K562 (cell line): Measurements from ENCODE around the gene ZNF235. TPM values are rescaled to one million over a fixed set of nuclear protein-coding genes. Genes with fewer than 3 reads are reported as not detected.

ENCODE experiments used
- ATAC-seq: fragments of 200-7000 bp; cut with Tn5 transposase; 3 replicates; pipeline ENCODE4 v1.9.1; 2020; ENCODE audit warnings: moderate library complexity
- BruUV-seq: library from RNA; stranded (reverse); fragments of 400-500 nt; replicated peaks from 2 replicates; lab custom pipeline; 2021; lab: Mats Ljungman, UMichigan
- CTCF ChIA-PET: fragments of 300-600 bp; formaldehyde crosslinking; extraction: SDS; loops from one replicate; lab custom pipeline; 2021; ENCODE audit warnings: low intra/inter-chr PET ratio; lab: Yijun Ruan, JAX
- POLR2A ChIA-PET: fragments of 300-600, 350-650 bp; sonication (Branson Sonifier 250); formaldehyde crosslinking; extraction: SDS; loops from one replicate; lab custom pipeline; 2021; ENCODE audit warnings: antibody characterized with exemption, inconsistent platforms; lab: Yijun Ruan, JAX
- DNase-seq, 4 experiments: peaks; one replicate each; pipeline versions ENCODE4 v3.0.0 to v3.0.0-alpha.2; 2011 to 2018; ENCODE audit warnings: low spot score in 3 of 4, mixed read lengths in 3 of 4; ENCODE audit errors: extremely low read depth in 1 of 4
- FAIRE-seq: peaks from 2 replicates; lab custom pipeline; 2011; peaks lifted over from hg19 to GRCh38; lab: Jason Lieb, UNC
- H2AFZ ChIP-seq: 2 replicates; pipeline ENCODE4 v1.6.0; 2011; ENCODE audit warnings: low read depth, low read length, control low read depth, inconsistent platforms
- H3K27ac ChIP-seq: fragments of 200-600 bp; 3 replicates; pipeline ENCODE4 v1.8.0; 2011; ENCODE audit warnings: low read depth, mild to moderate bottlenecking, control low read depth, inconsistent platforms, low read length, moderate library complexity, mixed read lengths; ENCODE audit errors: extremely low read depth
- H3K27me3 ChIP-seq, 2 experiments: fragments of 300-600 bp in 1 of 2; 2 replicates in 1 of 2; 3 replicates in 1 of 2; pipeline versions ENCODE4 v1.6.0 to v1.8.0; 2011; ENCODE audit warnings: inconsistent platforms in 2 of 2, low read length in 2 of 2, mild to moderate bottlenecking in 1 of 2, mixed read lengths in 1 of 2, moderate library complexity in 1 of 2; ENCODE audit not compliant: control insufficient read depth in 2 of 2, insufficient read depth in 2 of 2
- H3K36me3 ChIP-seq: fragments of 300-600 bp; 3 replicates; pipeline ENCODE4 v1.8.0; 2011; ENCODE audit warnings: mild to moderate bottlenecking, low read length, inconsistent platforms; ENCODE audit not compliant: control insufficient read depth, insufficient read depth
- H3K4me1 ChIP-seq, 2 experiments: fragments of 200-600 bp in 1 of 2; replicated peaks in 1 of 2; 2 replicates in 1 of 2; 3 replicates in 1 of 2; pipeline versions ENCODE4 v1.5.1 to v1.8.0; 2011; ENCODE audit warnings: inconsistent platforms in 2 of 2, low read length in 2 of 2, mild to moderate bottlenecking in 1 of 2, mixed read lengths in 1 of 2, moderate library complexity in 1 of 2; ENCODE audit not compliant: control insufficient read depth in 2 of 2, insufficient read depth in 2 of 2
- H3K4me2 ChIP-seq: 2 replicates; pipeline ENCODE4 v1.6.1; 2011; ENCODE audit warnings: low read length, control low read depth, inconsistent platforms, mixed read lengths; ENCODE audit not compliant: insufficient read depth
- H3K4me3 ChIP-seq: fragments of 200-600 bp; sonication (generic), shearing (Covaris generic); 2 replicates; pipeline ENCODE4 v1.5.1; 2016; ENCODE audit warnings: control low read depth, inconsistent platforms
- H3K79me2 ChIP-seq: fragments of 200-600 bp; 3 replicates; pipeline ENCODE4 v1.8.0; 2011; ENCODE audit warnings: low read length, inconsistent platforms; ENCODE audit not compliant: control insufficient read depth, insufficient read depth
- H3K9ac ChIP-seq, 2 experiments: 2 replicates each; pipeline versions ENCODE4 v1.6.0 to v1.6.1; 2011; ENCODE audit warnings: low read depth in 2 of 2, low read length in 2 of 2, control low read depth in 1 of 2, inconsistent platforms in 1 of 2, mild to moderate bottlenecking in 1 of 2, mixed read lengths in 1 of 2; ENCODE audit not compliant: insufficient read depth in 1 of 2
- H3K9me1 ChIP-seq: one replicate; pipeline ENCODE4 v1.6.0; 2011; ENCODE audit warnings: inconsistent platforms, mild to moderate bottlenecking, low read length, moderate library complexity; ENCODE audit not compliant: control insufficient read depth, insufficient read depth
- H3K9me3 ChIP-seq: replicated peaks from 2 replicates; pipeline ENCODE4 v1.5.1; 2011; ENCODE audit warnings: low read depth, low read length, inconsistent platforms; ENCODE audit not compliant: control insufficient read depth, insufficient read depth
- H4K20me1 ChIP-seq: replicated peaks from 2 replicates; pipeline ENCODE4 v1.6.1; 2011; ENCODE audit warnings: low read length, inconsistent platforms, mixed read lengths; ENCODE audit not compliant: control insufficient read depth, insufficient read depth
- BCOR ChIP-seq: fragments of 450-650 bp; IDR thresholded peaks from 2 replicates; pipeline ENCODE4 v1.6.1; 2016
- KLF1 ChIP-seq: fragments of 450-650 bp; IDR thresholded peaks from 2 replicates; pipeline ENCODE4 v1.6.1; 2016; ENCODE audit warnings: missing genetic modification characterization, missing compliant biosample characterization
- NFIC ChIP-seq: fragments of 450-650 bp; IDR thresholded peaks from 2 replicates; pipeline ENCODE4 v1.6.1; 2017; ENCODE audit warnings: mild to moderate bottlenecking, inconsistent platforms
- NFIX ChIP-seq: fragments of 250-450 bp; sonication (Bioruptor Pico); IDR thresholded peaks from 2 replicates; pipeline ENCODE4 v1.4.0; 2020; ENCODE audit warnings: low read depth, mild to moderate bottlenecking, moderate library complexity
- NR2F6 ChIP-seq: fragments of 450-650 bp; formaldehyde crosslinking; IDR thresholded peaks from 2 replicates; pipeline ENCODE4 v1.4.0; 2020; ENCODE audit warnings: mild to moderate bottlenecking
- RBM39 ChIP-seq: fragments of 200-400 bp; formaldehyde crosslinking; optimal IDR thresholded peaks from 2 replicates; pipeline ENCODE3; 2018; ENCODE audit warnings: low read depth, low read length
- SMC3 ChIP-seq: conservative IDR thresholded peaks from 2 replicates; pipeline ENCODE4 v1.6.1; 2011; ENCODE audit warnings: low read depth, low read length, improper control_type of control experiment; ENCODE audit not compliant: insufficient read depth
- ZNF165 ChIP-seq: fragments of 250-450 bp; sonication (Bioruptor Pico); IDR thresholded peaks from 2 replicates; pipeline ENCODE4 v1.4.0; 2020; ENCODE audit warnings: borderline replicate concordance
- ZNF644 ChIP-seq: fragments of 200-800 bp; sonication (Bioruptor generic); IDR thresholded peaks from 2 replicates; pipeline ENCODE4 v1.6.1; 2016; ENCODE audit warnings: low read depth, missing genetic modification characterization, missing compliant biosample characterization
- WGBS: fragments of 100-300 bp; shearing (Covaris generic); methylation state at CpG from one replicate; pipeline ENCODE4 v1.1.6; 2016; ENCODE audit warnings: low coverage, mixed read lengths; ENCODE audit not compliant: insufficient coverage; ENCODE audit errors: missing lambda C conversion rate; 5-methylcytosine and 5-hydroxymethylcytosine counted together
- in situ Hi-C: fragments of 300-500 bp; cut with MboI; formaldehyde crosslinking; loops from 4 replicates; pipeline ENCODE4 v1.15.0; 2018; ENCODE audit warnings: inconsistent platforms, mixed read lengths
- intact Hi-C: fragments of 100-400 bp; cut with micrococcal nuclease; formaldehyde crosslinking; loops from 2 replicates; pipeline ENCODE4 v1.14.2; 2022
- polyA plus RNA-seq, 8 experiments: library from polyadenylated mRNA; depleted of rRNA in 4 of 8; stranded (reverse) in 5 of 8; unstranded in 3 of 8; fragments of >200 nt; fragmentation: Nextera tagmentation in 2 of 8; fragmentation: Illumina TruSeq in 1 of 8; extraction: Ambion mirVana in 2 of 8; extraction: Trizol in 1 of 8; gene quantifications; 2 replicates each; pipeline versions ENCODE4 v1.2.1 to v1.2.3, GENCODE V29; 2011 to 2014; ENCODE audit warnings: inconsistent platforms in 1 of 8, missing spikeins in 1 of 8
- total RNA-seq, 7 experiments: library from RNA; depleted of rRNA in 6 of 7; stranded (reverse); fragments of >200 nt in 6 of 7; fragmentation: Illumina TruSeq in 2 of 7; extraction: Trizol in 2 of 7; gene quantifications; 2 replicates each; pipeline versions ENCODE4 v1.2.1 to v1.2.3, GENCODE V29; 2011 to 2021; ENCODE audit warnings: low replicate concordance in 1 of 7

ZNF235 gene
- total and polyA plus RNA-seq, 9 of the 15 experiments (the other 6 are each of a cell fraction or from before 2014, with no cell fraction given): 0.68 to 2.9 (median 1.3) TPM

DNA sequence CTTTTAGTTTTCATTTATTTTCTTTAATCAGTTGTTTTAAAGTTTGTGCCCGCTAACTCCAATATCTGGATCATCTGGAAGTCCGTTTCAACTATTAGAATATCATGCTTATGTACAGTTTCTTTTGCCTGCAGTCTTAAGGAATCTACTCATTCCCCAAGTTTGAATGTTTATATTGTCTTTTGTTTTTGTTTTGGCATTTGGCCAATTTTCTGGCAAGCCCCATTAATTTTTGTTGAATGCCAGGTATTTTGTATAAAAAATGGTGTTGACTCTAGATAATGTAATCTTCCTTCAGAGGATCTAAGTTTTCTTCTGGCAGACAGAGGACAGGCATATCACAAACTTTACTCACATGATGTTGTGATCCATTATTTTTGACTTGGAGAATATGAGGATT is 11.1 kb upstream of the ZNF235 start:
- H3K9ac ChIP-seq: no peak overlapping the region
- H3K4me2 ChIP-seq: no peak overlapping the region
- in situ Hi-C loops: no loop called here
- FAIRE-seq: no peak
- H3K4me3 ChIP-seq: no peak overlapping the region
- H3K36me3 ChIP-seq: no peaks in the 10 kb centered on the region
- H3K27ac ChIP-seq: no peak overlapping the region
- intact Hi-C loops: no loop called here
- ATAC-seq: no peak
- H3K27me3 ChIP-seq: no peaks in the 10 kb centered on the region
- H4K20me1 ChIP-seq: no peaks in the 10 kb centered on the region
- no peak for DNase-seq
- no peaks in the 10 kb centered on the region for H3K4me1 ChIP-seq
- no peak overlapping the region for H2AFZ ChIP-seq
- H3K79me2 ChIP-seq: no peaks in the 10 kb centered on the region
- WGBS: 3% methylated on average over 2 of the region's 2 CpGs
- CTCF ChIA-PET: no interaction called here
- no TSS peak for BruUV-seq
- POLR2A ChIA-PET: no interaction called here
- no peaks in the 10 kb centered on the region for H3K9me3 ChIP-seq
- peak; percentile 86 for TF ChIP-seq NFIX (CRISPR knock-in tag)
- no peak for TF ChIP-seq ZNF644 (tag)
- TF ChIP-seq KLF1: no peak
- TF ChIP-seq BCOR: no peak
- no peak for TF ChIP-seq RBM39
- no peak for TF ChIP-seq SMC3
- TF ChIP-seq NFIC: peak; percentile 93
- TF ChIP-seq ZNF165 (CRISPR knock-in tag): no peak
- TF ChIP-seq NR2F6 (CRISPR knock-in tag): no peak
- no peaks in the 10 kb centered on the region for H3K9me1 ChIP-seq
